ENCODE results near the gene ADPGK. TPM values are rescaled to one million over a fixed set of nuclear protein-coding genes. Genes with fewer than 3 reads are reported as not detected.

ADPGK gene
- total RNA-seq, 1 experiment from 2014 or later: 54.8 TPM

DNA sequence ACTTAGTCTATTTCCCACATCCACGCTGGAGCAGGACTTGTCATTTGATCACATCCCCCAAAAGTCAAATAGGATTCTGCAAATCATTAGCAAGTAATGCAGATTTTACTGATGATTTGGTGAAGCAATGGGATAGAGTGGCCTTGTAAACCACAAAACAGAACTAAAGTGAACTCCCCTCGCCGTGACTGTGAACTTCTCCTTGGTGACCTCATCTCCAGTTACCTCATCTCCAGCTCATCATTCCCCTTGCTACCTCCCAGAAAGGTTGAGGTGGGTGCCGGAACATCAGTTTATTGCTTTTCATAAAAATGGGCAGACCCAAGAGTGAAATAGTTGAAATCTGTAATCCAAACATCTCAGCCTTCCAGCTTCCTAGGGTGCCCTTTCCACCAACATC, 36.7 kb upstream of the ADPGK start:
- no peak overlapping the region for H3T11ph ChIP-seq (ENCODE audit: low read length)
- no peak overlapping the region for H3K14ac ChIP-seq (ENCODE audit: insufficient read depth, low read length)
- no peaks in the 10 kb centered on the region for H3K23me2 ChIP-seq (ENCODE audit: insufficient read length, low read depth, low read length, poor library complexity, severe bottlenecking)
- no CpG with 5 or more reads among the region's 4 CpGs for WGBS (ENCODE audit: extremely low coverage, insufficient read length, low lambda C conversion rate)
- H3K9me3 ChIP-seq (ENCODE audit: control insufficient read depth, low read depth, low read length): no peaks in the 10 kb centered on the region
- no peak overlapping the region for H2BK5ac ChIP-seq (ENCODE audit: insufficient read length, low read length)
- Mint-ChIP-seq H3K9me3 (peaks cover 4 to 5% of the 10 kb centered on the region in 2 experiments; a peak in 4 of 5 replicates), H3K27me3 (ENCODE audit: low read depth) (peaks cover 6% of the 10 kb centered on the region; the same call in 1 of the 2 replicates), H3K4me3 (no peak overlapping the region), H3K27ac (no peak overlapping the region; a peak in 1 of 7 replicates), H3K36me3 (ENCODE audit: insufficient read depth in 1 of 3, low read depth in 3 of 3) (peaks cover 0 to 14% (median 0%) of the 10 kb centered on the region in 3 experiments; a peak in 3 of 7 replicates), H3K4me1 (peaks cover 34 to 38% of the 10 kb centered on the region in 2 experiments)
- H3K27me3 ChIP-seq (ENCODE audit: insufficient read depth, low read length): no peaks in the 10 kb centered on the region
- no peak overlapping the region for H2AFZ ChIP-seq (ENCODE audit: low read length)
- no peak overlapping the region for H3K27ac ChIP-seq (ENCODE audit: insufficient read length, low read depth, low read length)
- no peak overlapping the region for H2BK20ac ChIP-seq (ENCODE audit: low read depth, low read length, poor library complexity, severe bottlenecking)
- no peak overlapping the region for H2BK120ac ChIP-seq (ENCODE audit: low read depth, low read length, poor library complexity, severe bottlenecking)
- H3K23ac ChIP-seq (ENCODE audit: insufficient read length, low read depth, low read length): no peak overlapping the region
- H3K9ac ChIP-seq (ENCODE audit: extremely low read depth, insufficient read length, low read length): no peak overlapping the region
- no peak overlapping the region for H3K56ac ChIP-seq (ENCODE audit: insufficient read length, low read depth, low read length)
- no peak for TF ChIP-seq CTCF (conservative IDR thresholded peaks at IDR 0.05)
- no peak overlapping the region for H3K4me2 ChIP-seq (ENCODE audit: insufficient read depth, insufficient read length, low read length)
- no peak overlapping the region for H2BK12ac ChIP-seq (ENCODE audit: insufficient read length, low read depth, low read length)
- no peaks in the 10 kb centered on the region for H3K79me1 ChIP-seq (ENCODE audit: insufficient read depth, low read depth, low read length, poor library complexity, severe bottlenecking)
- no peak overlapping the region for H3K4ac ChIP-seq (ENCODE audit: low read depth, low read length)
- DNase-seq: no peak
- no peak overlapping the region for H2BK15ac ChIP-seq (ENCODE audit: low read depth, low read length)
- no peaks in the 10 kb centered on the region for H4K20me1 ChIP-seq (ENCODE audit: control insufficient read depth, insufficient read depth, insufficient read length)
- H2AK5ac ChIP-seq (ENCODE audit: insufficient read length, low read length): no peak overlapping the region
- H4K8ac ChIP-seq (replicated peaks; ENCODE audit: insufficient read length, low read depth, low read length): no peak overlapping the region
- peak overlapping the region; percentile 18 for H3K18ac ChIP-seq (ENCODE audit: insufficient read length, low read depth, low read length)
- no peak overlapping the region for H4K5ac ChIP-seq (ENCODE audit: insufficient read length, low read depth, low read length)
- peaks cover 5% of the 10 kb centered on the region; the same call in 1 of the 2 replicates for H3K4me1 ChIP-seq (ENCODE audit: insufficient read depth, low read length)
- H4K91ac ChIP-seq (ENCODE audit: insufficient read length, low read depth, low read length): no peak overlapping the region
- H3K79me2 ChIP-seq (ENCODE audit: insufficient read depth, low read length): no peaks in the 10 kb centered on the region
